IPS-18c (cell line): ENCODE measurements around the gene SDHAF4.
"Not testable (repeated sequence)": the region's sequence is repeated elsewhere in the genome, so short reads cannot be mapped to it uniquely, and the experiment has no call there.

Experiments used
- H3K4me3 ChIP-seq: 2 replicates; pipeline ENCODE4 v1.7.0; 2013; ENCODE audit warnings: low read depth, mild to moderate bottlenecking, low read length, moderate library complexity; ENCODE audit not compliant: insufficient read depth
- H3K9me3 ChIP-seq: one replicate; pipeline ENCODE4 v1.6.1; 2013; ENCODE audit warnings: mild to moderate bottlenecking, low read length, moderate library complexity; ENCODE audit not compliant: control insufficient read depth, insufficient read depth

Gene SDHAF4

DNA sequence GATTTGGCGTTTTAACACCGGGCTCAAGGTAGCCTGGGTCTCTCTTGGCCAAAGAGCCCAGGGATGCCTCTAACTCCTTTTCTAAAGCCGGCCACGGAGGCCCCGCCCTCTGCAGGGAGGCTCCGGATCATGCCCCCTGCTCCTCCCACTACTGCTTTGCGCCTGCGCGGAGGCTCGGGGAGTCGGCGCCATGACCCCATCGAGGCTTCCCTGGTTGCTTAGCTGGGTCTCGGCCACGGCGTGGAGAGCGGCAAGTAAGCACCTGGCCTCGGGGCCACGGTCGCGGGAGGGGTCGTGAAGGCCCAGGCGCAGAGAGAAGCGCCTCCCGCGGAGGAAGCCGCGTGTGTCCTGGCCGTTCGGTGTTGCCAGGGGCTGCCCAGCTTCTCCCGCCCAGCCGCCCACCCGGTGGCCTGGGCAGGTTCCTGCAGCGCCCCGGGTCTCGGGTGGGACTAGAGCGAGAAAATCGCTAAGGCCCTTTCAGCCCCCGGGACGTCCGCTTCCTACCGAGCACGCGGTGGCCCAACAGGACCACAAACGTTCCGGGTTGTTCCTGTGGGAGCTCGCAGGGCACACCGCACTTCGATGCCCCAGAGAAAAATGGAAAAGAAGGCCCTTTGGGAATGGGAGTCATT is at the start of gene SDHAF4:
Gene SDHAF4 (plus strand): TSS at position 180 of the 632 bp plus-strand sequence. CDS start 11 bp downstream, at position 191.
- H3K9me3 ChIP-seq, result no peaks in the 10 kb centered on the region
- peak within 1 kb of the TSS; percentile 97 for H3K4me3 ChIP-seq

DNA sequence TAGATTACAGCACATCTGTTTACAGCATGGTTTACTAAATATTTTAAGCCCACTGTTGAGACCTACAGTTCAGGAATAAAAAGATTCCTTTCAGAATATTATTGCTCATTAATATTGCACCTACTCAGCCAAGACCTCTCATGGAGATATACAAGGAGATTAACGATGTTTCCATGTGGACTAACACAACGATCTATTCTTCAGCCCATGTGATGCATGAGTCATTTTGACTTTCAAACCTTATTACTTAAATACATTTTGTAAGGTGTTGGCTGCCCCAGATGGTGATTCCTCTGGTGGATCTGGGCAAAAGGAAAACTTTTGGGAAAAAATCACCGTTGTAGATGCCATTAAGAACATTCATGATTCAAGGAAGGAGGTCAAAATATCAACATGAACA is 48.0 kb upstream of the SDHAF4 start:
- no peak overlapping the region for H3K4me3 ChIP-seq

GRCh38 chr6:70520575-70520974 is 46.2 kb upstream of the SDHAF4 start:
- H3K4me3 ChIP-seq, result no peak overlapping the region
- no peaks in the 10 kb centered on the region for H3K9me3 ChIP-seq

More for the DNA sequence above, 48.0 kb upstream of the SDHAF4 start:
- H3K9me3 ChIP-seq, result no peaks in the 10 kb centered on the region

- Histone ChIP-seq H3K9me3 (no peaks in the 10 kb centered on the region), H3K4me3 (no peak overlapping the region)
These were observed 41.9 kb upstream of the SDHAF4 start for GRCh38 chr6:70524721-70525286.

DNA sequence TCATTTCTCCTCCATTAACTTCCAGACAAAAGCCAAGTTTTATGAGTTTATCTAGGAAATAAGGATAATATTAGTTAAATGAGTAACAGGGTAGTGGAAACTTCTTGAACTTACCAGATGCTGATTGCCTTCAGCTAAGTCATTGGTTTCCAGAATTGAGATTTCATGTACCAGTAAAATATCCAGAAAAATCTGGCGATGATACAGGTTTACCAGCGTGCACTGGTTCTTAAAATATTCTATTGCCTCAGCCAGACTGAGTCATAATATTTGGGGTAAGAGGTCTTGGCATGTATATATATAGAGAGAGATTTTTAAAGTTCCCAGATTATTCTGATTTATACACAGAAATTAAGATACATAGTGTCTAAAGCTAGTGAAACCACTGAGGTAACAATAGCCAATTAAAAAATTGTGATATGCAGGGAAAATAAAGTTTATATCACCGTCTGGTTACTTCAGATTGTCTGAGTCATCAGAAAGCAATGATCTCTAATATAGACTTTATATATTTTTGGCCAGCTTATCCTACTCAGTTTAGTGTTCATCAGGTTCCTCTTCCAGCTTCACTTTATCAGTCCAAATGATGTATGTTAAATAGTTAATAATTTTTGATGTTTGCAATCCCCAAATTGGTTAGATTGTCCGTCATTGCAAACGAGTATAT is 39.5 kb upstream of the SDHAF4 start:
- H3K4me3 ChIP-seq, result no peak overlapping the region
- no peaks in the 10 kb centered on the region for H3K9me3 ChIP-seq

DNA sequence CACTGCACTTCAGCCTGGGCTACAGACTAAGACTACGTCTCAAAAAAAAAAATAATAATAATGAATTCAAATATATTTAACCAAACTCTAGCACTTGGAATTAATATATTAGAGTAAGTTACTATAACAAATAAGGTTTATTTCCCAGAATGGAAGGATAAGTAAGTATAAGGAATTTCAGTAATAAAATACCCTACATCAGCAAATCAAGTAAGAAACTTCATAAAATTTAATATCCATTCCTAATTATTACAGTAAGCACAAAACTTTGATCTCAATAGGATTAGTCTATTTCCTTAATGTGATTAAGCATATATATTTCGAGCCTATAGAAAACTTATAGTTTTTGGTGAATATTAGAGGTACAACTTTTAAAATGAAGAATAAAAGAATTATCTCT is 36.7 kb upstream of the SDHAF4 start:
- Histone ChIP-seq H3K9me3 (no peaks in the 10 kb centered on the region), H3K4me3 (no peak overlapping the region)

DNA sequence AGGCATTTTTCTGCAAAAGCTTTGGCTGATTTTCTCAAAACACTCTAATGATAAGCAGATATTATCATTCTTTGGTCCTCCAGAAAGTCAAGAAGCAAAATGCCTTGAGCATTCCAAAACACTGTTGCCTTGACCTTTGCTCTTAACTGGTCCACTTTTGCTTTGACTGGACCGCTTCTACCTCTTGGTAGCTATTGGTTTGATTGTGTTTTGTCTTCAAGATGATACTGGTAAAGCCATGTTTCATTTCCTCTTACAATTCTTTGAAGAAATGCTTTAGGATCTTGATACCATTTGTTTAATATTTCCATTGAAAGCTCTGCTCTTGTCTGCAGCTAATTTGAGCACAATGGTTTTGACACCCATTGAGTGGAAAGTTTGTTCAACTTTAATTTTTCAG is 35.6 kb upstream of the SDHAF4 start:
- Histone ChIP-seq H3K4me3 (no peak overlapping the region), H3K9me3 (no peaks in the 10 kb centered on the region)

- no peak overlapping the region for H3K4me3 ChIP-seq
- H3K9me3 ChIP-seq, result no peaks in the 10 kb centered on the region
These were observed 29.5 kb upstream of the SDHAF4 start for GRCh38 chr6:70537266-70537665.

GRCh38 chr6:70538376-70538775 is 28.4 kb upstream of the SDHAF4 start:
- Histone ChIP-seq H3K9me3 (no peaks in the 10 kb centered on the region), H3K4me3 (no peak overlapping the region)

GRCh38 chr6:70547313-70547712 is 19.4 kb upstream of the SDHAF4 start:
- no peak overlapping the region for H3K4me3 ChIP-seq
- no peaks in the 10 kb centered on the region for H3K9me3 ChIP-seq

GRCh38 chr6:70547905-70548304 is 18.8 kb upstream of the SDHAF4 start:
- H3K9me3 ChIP-seq, result no peaks in the 10 kb centered on the region
- no peak overlapping the region for H3K4me3 ChIP-seq

GRCh38 chr6:70549327-70549726 is 17.4 kb upstream of the SDHAF4 start:
- Histone ChIP-seq H3K9me3 (no peaks in the 10 kb centered on the region), H3K4me3 (no peak overlapping the region)

DNA sequence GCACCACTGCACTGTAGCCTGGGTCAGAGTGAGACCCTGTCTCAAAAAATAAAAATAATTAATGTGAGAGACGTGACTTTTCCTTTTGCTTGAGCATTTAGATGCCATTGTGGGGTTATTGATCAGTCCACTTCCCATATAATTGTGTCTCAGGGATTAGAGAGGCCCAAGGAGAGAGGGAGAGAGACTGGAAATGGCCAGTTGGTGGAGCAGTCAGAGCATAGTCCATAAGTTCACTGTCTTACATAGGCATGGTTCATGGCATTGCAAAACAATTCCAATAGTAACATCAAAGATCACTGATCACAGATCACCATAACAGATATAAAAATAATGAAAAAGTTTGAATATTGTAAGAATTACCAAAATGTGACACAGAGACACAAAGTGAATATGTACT is 15.2 kb upstream of the SDHAF4 start:
- Histone ChIP-seq H3K4me3 (no peak overlapping the region), H3K9me3 (no peaks in the 10 kb centered on the region)

GRCh38 chr6:70552286-70552940 is 14.3 kb upstream of the SDHAF4 start:
- not testable (repeated sequence) for H3K4me3 ChIP-seq

DNA sequence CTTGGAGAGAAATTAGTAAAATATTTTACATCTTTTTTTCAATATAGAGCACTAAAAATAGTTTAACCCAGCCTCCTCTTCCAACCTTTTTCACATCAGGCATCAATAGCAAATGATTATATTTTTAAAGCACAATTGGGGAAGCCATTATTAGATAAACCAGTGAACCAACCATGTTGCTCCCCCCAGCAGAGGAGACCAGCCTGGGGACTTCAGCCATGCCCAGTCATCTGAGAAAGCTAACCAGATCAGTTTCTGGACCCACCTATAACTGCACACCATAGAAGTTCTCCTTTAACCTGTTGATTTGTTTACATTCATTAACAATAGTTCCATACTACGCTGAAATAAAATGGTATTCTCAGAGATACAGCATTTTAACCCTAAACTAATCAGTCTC is 13.8 kb upstream of the SDHAF4 start:
- Histone ChIP-seq H3K9me3 (no peaks in the 10 kb centered on the region), H3K4me3 (no peak overlapping the region)

More at GRCh38 chr6:70552286-70552940, 14.3 kb upstream of the SDHAF4 start:
- not testable (repeated sequence) for H3K9me3 ChIP-seq

DNA sequence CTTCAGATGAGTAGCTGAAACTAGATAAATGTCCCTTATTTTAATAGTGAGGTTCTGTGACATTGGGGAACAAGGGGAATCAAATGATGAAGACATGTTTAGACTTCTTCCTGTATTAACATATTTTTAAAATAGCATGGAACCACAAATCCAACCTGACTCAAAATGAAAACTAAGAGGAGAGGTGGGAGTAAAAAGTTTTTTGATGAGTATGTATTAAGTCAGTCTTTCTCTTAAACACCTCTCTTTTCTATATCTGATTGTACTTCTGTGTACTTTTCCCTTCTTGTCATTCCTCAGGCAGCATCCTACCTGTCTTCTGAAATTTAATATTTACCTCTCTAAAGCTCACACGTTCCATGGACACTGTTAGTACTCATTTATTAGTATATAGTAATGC is 8.7 kb upstream of the SDHAF4 start:
- Histone ChIP-seq H3K9me3 (no peaks in the 10 kb centered on the region), H3K4me3 (no peak overlapping the region)

GRCh38 chr6:70562401-70562800 is 4.3 kb upstream of the SDHAF4 start:
- H3K9me3 ChIP-seq, H3K4me3 ChIP-seq: not testable (repeated sequence)

- no peaks in the 10 kb centered on the region for H3K9me3 ChIP-seq
These were observed 3.2 kb upstream of the SDHAF4 start for GRCh38 chr6:70563530-70563929.

More at GRCh38 chr6:70563530-70563929, 3.2 kb upstream of the SDHAF4 start:
- no peak overlapping the region for H3K4me3 ChIP-seq
